NCI-H2196 (cell line): Measurements from ENCODE around the gene SRSF5.
"Not testable (repeated sequence)": the region's sequence is repeated elsewhere in the genome, so short reads cannot be mapped to it uniquely, and the experiment has no call there.

Experiments used
- DNase-seq: peaks from one replicate; lab custom pipeline; 2025; ENCODE audit not compliant: unreplicated experiment; lab: John Stamatoyannopoulos, UW

The SRSF5 gene

GRCh38 chr14:69766984-69767368 lies at the start of gene SRSF5:
Gene SRSF5 (plus strand): TSS chr14:69767142. CDS start chr14:69768157, 1,015 bp downstream.
- peak; percentile 96 for DNase-seq

GRCh38 chr14:69718614-69719013 lies 48.3 kb upstream of the SRSF5 start:
- not testable (repeated sequence) for DNase-seq

- DNase-seq, result no peak
These were observed 47.4 kb upstream of the SRSF5 start for GRCh38 chr14:69719501-69719951.

GRCh38 chr14:69720912-69721311 lies 46.0 kb upstream of the SRSF5 start:
- DNase-seq, result no peak

- DNase-seq, result peak; percentile 84
These were observed 40.0 kb upstream of the SRSF5 start for GRCh38 chr14:69726761-69727511.

- DNase-seq, result no peak
These were observed 39.1 kb upstream of the SRSF5 start for GRCh38 chr14:69727860-69728259.

GRCh38 chr14:69731919-69732598 lies 34.9 kb upstream of the SRSF5 start:
- not testable (repeated sequence) for DNase-seq

GRCh38 chr14:69736405-69736804 lies 30.5 kb upstream of the SRSF5 start:
- DNase-seq, result not testable (repeated sequence)

GRCh38 chr14:69741055-69741454 lies 25.9 kb upstream of the SRSF5 start:
- no peak for DNase-seq

GRCh38 chr14:69749956-69750355 lies 17.0 kb upstream of the SRSF5 start:
- DNase-seq, result no peak

GRCh38 chr14:69750495-69750894 lies 16.4 kb upstream of the SRSF5 start:
- no peak for DNase-seq

GRCh38 chr14:69752773-69753172 lies 14.2 kb upstream of the SRSF5 start:
- no peak for DNase-seq

- DNase-seq, result no peak
These were observed 13.1 kb upstream of the SRSF5 start for GRCh38 chr14:69753860-69754259.

GRCh38 chr14:69754487-69754886 lies 12.5 kb upstream of the SRSF5 start:
- DNase-seq, result no peak

GRCh38 chr14:69755296-69755695 lies 11.6 kb upstream of the SRSF5 start:
- DNase-seq, result no peak

GRCh38 chr14:69755784-69756183 lies 11.2 kb upstream of the SRSF5 start:
- DNase-seq, result no peak

GRCh38 chr14:69756298-69756697 lies 10.6 kb upstream of the SRSF5 start:
- no peak for DNase-seq

- DNase-seq, result no peak
These were observed 6.1 kb upstream of the SRSF5 start for GRCh38 chr14:69760810-69761209.

GRCh38 chr14:69763761-69764510 lies 3.0 kb upstream of the SRSF5 start:
- DNase-seq, result no peak

- DNase-seq, result peak; percentile 94
These were observed 542 bp downstream of the SRSF5 start for GRCh38 chr14:69767369-69767999.

- no peak for DNase-seq
These were observed 1.9 kb downstream of the SRSF5 start for GRCh38 chr14:69768873-69769272.
